GM18868 (cell line): ENCODE data around the gene NF1.
"Not testable (repeated sequence)": the region's sequence is repeated elsewhere in the genome, so short reads cannot be mapped to it uniquely, and the experiment has no call there.

ENCODE experiments used
- ATAC-seq: cut with Tn5 transposase; IDR thresholded peaks from one replicate; pipeline ENCODE4 v1.9.1; 2021; ENCODE audit warnings: mild to moderate bottlenecking, moderate library complexity; ENCODE audit not compliant: unreplicated experiment

NF1 gene

DNA sequence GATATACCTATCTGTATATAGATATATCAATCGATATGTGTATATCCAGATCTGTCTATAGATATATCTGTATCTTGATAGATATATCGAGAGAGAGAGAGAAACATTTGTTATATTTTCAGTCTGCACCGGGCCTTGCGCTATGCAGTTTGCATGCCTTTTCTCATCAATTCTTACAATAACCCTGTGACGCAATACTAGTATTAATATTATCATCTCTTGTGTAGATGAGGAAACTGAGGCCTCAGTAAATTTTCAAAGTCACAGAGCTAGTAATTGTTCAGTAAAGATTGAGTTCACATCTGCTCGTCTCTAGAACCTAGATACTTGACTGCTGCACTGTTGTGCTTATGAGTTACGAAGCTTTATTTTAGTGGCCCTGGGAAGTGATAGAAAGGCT is 77.6 kb downstream of the NF1 start:
- no peak for ATAC-seq

DNA sequence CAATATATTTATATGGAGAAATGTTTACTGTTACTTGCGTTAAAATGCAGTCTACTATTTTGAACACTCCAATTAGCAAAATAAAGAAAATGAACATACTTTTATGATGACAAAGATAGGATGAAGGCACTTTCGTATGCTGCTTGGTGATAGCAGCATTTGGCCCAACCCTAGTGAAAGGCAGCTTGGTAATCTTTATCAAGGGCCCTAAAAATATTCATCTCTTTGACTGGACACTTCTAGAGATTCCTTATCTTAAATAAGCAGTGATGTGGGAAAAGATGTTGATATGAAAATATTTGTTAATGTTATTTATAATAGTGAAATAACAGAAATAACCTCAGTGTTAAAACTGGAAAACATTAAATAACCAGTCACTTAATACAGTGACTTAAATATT is 79.4 kb downstream of the NF1 start:
- ATAC-seq, result no peak

- ATAC-seq, result no peak
Observed at GRCh38 chr17:31175237-31175636, 80.5 kb downstream of the NF1 start.

DNA sequence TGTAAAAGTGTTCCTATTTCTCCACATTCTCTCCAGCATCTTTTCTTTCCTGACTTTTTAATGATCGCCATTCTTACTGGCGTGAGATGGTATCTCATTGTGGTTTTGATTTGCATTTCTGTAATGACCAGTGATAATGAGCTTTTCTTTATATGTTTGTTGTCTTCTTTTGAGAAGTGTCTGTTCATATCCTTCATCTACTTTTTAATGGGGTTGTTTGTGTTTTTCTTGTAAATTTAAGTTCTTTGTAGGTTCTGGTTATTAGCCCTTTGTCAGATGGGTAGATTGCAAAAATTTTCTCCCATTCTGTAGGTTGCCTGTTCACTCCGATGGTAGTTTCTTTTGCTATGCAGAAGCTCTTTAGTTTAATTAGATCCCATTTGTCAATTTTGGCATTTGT is 81.4 kb downstream of the NF1 start:
- not testable (repeated sequence) for ATAC-seq

GRCh38 chr17:31178951-31179350 is 84.2 kb downstream of the NF1 start:
- ATAC-seq, result not testable (repeated sequence)

DNA sequence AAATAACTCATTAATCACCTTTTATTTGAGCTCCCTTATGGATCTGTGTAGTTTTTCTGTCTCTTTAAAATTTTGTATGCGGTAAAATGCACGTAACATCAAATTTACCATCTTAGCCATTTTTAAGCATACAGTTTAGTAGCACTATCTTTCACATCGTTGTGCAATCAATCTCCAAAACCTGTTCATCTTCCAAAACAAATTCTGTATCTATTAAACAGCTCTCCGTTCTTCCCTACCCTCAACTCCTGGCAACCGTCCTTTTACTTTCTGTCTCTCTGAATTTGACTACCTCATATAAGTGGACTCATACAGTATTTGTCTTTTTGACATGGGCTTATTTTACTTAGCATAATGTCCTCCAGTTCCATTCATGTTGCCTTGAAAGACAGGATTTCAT is 100.5 kb downstream of the NF1 start:
- no peak for ATAC-seq

DNA sequence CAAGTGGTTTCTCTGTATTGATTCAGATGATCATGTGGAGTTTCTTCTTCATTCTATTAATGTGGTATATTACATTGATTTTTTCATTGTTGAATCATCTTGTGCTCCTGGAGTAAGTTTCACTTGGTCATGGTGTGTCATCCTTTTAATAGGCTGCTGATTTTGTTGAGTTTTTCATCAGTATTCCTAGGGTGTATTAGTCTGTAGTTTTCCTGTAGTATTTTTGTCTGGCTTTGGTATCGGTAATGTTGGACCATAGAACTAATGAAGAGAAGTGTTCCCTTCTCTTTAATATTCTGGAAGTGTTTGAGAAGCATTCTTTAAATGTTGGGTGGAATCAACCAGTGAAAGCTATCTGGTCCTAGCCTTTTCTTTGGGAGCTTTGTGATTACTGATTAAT is 103.2 kb downstream of the NF1 start:
- ATAC-seq, result no peak

DNA sequence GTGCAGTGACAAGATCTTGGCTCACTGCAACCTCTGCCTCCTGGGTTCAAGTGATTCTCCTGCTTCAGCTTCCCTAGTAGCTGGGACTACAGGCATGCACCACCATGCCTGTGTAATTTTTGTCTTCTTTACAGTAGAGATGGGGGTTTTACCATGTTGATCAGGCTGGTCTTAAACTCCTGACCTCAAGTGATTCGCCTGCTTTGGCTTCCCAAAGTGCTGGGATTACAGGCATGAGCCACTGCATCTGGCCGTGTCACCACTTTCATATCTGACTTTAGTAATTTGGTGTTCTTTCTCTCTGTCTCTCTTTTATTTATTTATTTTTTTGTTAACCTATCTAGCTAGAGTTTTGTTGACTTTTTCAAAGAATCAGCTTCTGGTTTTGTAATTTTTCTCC is 103.9 kb downstream of the NF1 start:
- not testable (repeated sequence) for ATAC-seq

DNA sequence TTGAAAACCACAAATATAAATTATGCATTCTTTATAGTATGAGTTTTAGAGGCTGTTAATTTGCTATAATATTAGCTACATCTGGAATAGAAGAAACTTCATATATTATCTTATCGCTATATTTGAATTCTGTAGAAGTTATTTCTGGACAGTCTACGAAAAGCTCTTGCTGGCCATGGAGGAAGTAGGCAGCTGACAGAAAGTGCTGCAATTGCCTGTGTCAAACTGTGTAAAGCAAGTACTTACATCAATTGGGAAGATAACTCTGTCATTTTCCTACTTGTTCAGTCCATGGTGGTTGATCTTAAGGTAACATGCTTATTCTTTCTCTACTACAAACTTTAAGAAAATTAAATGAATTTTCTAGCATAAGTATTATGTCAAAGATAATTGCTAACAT is 105.5 kb downstream of the NF1 start:
- no peak for ATAC-seq

GRCh38 chr17:31202968-31203367 is 108.2 kb downstream of the NF1 start:
- no peak for ATAC-seq

GRCh38 chr17:31211352-31212012 is 116.7 kb downstream of the NF1 start:
- ATAC-seq, result no peak

DNA sequence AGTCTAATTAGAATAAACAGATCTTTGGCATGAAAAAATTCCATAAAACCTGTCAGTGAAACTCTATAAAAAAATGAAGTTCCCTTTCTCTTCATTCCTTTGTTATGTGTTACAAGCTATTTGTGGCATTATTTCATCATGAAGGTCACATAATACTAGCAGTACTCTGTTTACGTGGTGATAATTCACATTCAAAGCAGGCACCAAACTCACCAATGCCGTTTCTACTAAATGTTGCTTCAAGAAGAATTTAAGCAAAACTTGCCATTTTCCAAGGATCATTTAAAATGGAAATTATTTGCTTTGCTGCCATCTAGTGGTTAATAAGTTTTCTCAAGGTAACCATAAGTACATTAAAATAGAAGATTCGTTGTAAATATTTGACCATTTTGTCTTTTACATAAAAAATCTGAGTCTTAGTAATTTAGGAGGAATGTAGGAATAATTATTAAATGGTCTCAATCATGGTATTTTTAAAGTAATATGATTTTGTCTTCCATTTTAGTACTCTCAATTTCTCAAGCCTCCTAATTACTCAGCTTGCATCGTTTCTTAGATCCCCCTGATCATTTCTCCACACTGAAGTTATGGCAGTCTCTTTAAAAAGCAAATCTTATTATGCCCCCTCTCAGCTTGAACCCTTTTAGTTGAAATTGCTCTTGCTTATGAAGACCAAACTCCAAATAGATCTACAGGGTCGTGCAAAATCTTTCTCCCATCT is 121.4 kb downstream of the NF1 start:
- ATAC-seq, result no peak

DNA sequence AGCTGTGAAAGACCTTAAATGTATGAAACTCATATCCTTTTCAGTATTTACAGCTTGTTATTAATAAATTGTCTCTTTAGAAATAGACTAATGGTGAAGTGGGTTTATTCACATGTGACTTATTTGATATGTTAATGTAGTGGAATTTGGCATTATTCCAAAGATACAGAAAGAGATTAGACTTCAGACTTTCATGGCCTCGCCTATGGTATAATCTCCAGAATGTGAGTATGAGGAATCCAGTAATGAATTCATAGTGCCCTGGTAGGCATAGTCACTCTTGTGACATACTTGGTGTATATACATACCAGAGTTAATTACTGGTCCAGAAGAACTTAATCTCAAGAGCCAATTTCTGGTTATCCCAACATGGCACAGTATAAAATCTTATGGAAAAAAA is 129.6 kb downstream of the NF1 start:
- no peak for ATAC-seq

DNA sequence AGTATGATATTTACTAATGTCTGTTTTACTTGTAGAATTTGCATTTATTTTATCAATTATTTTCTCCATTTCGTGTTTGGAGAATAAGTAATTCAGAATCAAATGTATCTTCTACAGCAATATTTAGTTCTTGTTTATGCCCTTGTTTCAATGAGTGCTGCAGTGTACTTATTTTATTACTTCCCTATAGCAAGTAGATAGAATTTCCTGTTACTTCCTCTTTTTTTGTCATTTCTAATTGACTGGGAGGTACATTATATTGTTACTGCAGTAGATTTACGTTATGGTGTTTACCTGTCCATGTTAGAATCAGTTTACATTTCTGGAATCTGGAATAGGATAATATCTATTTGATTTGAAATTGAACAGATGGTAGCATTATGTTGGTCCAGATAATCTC is 131.1 kb downstream of the NF1 start:
- no peak for ATAC-seq

DNA sequence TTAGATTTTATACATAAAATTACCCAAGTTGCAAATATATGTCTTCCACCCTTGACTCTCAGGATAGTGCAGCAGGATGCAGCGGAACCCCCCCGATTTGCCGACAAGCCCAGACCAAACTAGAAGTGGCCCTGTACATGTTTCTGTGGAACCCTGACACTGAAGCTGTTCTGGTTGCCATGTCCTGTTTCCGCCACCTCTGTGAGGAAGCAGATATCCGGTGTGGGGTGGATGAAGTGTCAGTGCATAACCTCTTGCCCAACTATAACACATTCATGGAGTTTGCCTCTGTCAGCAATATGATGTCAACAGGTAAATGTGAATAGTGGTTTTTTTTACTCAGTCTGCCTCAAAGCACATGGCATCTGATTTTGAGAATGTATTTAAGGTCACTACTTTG is 131.6 kb downstream of the NF1 start:
- ATAC-seq, result no peak

- ATAC-seq, result no peak
Observed at GRCh38 chr17:31226950-31227349, 132.2 kb downstream of the NF1 start.

DNA sequence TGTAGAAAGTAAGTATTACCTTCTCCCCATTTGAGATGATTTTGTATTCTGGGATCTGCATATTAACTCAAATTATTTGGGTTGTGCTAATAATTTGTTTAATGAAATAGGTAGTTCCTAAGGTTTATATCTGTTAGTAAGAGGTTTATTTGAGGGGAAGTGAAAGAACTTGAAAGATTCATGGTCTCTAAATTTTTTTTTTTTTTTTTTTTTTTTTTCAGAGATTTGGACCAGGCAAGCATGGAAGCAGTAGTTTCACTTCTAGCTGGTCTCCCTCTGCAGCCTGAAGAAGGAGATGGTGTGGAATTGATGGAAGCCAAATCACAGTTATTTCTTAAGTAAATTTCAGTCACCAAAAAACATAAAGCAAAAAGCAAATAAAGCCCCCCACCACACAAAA is 137.1 kb downstream of the NF1 start:
- ATAC-seq, result no peak

DNA sequence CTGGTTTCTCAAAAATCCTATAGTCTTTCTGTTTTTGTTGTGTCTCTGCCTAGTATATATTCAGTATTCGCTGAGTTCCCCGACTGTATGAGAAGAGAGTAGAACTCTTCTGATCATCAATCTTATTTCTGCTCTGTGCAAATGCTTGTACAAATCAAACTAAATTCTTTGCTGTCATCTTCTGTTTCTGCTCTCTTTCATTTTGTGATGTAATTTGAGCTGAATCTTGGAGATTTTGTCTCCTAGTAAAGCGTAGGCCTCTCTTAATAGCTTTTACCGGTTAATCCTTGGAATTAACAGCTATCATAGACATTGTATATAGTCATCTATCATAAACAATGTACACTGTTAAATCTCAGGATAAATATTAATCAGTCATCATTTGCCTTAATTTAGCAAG is 140.3 kb downstream of the NF1 start:
- no peak for ATAC-seq

GRCh38 chr17:31236137-31236536 is 141.4 kb downstream of the NF1 start:
- no peak for ATAC-seq

GRCh38 chr17:31236712-31237111 is 141.9 kb downstream of the NF1 start:
- no peak for ATAC-seq

DNA sequence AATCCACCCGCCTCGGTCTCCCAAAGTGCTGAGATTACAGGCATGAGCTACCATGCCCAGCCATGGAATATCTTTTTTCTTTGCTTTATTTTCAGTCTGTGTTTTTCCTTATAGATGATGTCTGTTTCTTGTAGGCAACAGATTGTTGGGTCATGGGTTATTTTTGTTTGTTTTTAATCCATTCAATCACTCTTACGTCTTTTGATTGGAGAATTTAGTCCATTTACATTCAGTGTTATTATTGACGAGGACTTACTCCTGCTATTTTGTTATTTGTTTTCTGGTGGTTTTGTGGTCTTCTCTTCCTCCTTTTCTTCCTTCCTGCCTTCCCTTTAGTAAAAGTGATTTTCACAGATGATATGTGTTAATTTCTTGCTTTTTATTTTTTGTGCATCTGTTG is 146.3 kb downstream of the NF1 start:
- ATAC-seq, result no peak

GRCh38 chr17:31248986-31249834 is 154.4 kb downstream of the NF1 start:
- ATAC-seq, result no peak
